ENCODE data around the gene SH3RF3.
A peak's percentile ranks its signal among the peaks of the same experiment; 100 is the strongest.

Gene SH3RF3

DNA sequence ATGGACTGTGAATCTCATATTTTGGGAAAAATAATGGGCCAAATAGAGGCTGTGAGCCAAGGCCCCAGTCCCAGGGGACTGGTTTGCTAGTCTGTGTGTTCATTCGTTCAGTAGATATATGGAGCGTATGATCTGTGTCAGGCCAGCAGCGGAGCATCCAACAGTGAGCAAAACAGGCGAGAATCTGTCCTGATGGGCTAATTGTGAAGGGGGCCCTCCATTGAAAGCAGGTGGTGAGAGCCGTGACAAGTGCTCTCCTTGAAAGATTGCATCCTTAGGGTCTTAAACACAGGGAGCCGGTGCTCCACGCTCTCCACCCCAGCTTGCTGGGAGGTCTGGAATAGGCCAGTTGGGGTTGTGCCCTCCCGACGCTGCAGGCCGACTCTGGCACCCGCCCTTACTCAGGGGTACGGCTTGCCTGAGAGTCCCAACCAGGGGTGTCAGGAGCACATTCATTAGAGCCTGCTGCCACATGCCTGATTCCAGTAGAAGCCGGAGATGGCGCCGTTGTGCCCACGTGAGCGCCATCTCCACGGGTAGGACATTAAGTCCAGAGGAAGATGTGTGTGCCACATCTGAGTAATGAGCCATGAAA, 213.3 kb downstream of the SH3RF3 start:
- DNase-seq, result no peak

DNA sequence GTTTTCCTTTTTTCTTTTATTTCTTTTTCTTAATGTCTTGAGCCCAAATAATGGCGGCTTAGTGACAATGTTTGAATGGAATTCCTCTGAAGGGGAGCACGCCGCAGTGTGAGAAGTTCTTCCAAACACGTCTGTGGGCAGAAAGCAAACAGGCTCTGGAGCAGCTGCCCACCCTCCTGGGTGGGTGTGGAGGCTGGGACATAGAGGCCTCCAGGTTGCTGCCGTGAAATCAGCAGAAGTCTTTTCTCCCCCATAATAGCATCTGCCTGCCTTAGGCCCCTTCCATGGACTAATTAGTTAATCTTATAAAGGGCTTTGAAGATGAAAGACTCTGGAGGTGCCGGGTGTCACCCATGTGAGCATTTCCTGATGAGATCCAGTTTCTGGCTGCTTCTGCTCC, 213.9 kb downstream of the SH3RF3 start:
- no peak for DNase-seq

DNA sequence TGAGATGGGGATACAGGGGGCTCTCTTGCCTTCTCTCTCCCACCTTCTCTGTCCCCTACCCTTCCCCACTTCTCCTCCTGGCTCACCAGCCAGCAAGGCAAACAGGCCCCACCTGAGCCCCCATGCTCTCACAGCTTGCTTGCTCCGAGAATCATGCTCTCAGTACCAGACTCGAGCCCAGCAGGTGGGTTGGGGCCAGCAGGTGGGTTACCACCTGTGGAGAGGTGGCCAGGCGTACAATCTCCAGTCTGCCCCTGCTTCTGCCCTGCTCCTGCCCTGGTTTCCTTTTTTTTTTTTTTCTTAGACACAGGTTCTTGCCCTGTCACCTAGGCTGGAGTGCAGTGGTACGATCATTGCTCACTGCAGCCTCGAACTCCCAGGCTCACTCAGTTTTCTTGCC, 214.5 kb downstream of the SH3RF3 start:
- DNase-seq, result no peak

DNA sequence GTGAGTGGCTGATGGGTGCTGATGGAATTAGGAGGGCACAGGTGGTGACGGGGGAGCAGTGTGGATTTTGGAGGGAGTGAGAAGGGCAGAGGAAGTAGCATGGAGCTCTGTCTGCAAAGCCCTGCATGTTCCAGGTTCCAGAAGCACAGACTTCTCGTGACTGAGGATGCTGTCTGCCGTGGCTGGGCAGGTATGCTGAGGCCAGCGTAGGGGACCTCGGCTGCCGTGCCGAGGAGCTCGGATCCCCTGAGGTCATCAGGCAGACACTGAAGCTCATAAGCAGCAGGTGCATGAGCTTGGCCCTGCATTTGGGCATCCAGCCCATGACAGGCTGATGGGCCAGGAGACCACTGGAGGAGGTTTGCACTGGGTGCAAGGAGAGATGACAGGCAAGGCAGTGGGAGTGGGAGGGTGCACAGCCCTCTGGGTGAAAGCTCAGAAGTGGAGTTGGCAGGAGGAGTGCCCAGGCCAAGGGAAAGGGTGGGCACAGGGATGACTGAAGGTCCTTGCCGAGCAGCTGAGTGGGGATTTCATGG, 215.3 kb downstream of the SH3RF3 start:
- no peak for DNase-seq

DNA sequence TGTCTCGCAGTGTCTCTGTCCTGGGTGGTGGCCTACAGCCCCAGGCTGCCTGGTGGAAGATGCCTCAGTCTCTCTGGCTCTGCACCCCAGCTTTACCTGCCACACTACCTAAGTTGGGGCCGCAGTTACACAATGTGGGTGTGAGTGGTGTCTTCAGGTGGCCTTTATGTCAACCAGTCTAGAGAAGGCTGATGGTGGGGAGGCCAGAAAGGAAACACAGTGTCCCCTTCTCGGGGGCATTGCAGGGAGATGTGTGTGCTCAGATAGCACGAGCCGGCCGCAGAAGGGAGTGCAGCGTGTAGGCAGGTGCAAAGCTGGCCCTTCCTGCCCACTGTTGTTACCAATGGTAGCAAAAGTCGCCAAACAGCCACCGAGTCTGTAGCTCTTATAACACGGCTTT, 216.1 kb downstream of the SH3RF3 start:
- DNase-seq, result no peak

DNA sequence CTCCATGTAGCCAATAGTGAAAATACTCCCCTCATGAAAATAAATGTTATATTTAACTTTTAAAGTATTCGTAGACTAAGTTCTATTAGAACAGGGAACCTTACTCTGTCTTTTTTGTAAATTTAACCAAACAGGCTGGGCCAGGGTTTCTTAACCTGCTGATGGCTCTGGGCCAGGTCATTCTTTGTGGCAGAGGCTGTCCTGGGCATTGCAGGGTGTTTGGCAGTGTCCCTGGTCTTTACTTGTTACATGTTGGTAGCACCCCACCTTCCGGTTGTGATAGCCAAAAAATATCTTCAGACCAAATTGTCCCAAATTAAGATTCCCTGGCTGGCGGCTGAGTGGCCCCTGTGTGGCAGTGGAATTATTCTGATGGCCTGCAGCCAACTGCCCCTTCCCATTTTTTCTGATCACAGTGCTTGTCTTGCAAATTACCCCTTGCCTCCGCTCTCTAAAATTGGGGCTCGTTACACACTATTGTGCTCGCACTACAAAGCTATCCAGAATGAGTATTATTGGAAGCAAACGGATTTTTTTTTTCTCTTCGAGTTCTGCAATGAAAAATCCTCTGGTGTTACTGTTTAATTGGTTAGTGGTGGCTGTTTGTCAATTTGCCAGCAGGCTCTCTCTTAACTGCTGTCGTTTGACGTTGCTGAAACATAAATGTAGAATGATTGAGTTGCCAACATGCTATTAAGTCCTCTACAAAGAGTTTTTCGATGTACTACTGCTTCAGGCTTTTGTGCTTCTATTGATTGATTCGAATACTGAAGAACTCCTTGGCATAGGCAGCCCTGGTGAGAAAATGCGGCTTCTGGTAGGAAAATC, 216.9 kb downstream of the SH3RF3 start:
- no peak for DNase-seq

DNA sequence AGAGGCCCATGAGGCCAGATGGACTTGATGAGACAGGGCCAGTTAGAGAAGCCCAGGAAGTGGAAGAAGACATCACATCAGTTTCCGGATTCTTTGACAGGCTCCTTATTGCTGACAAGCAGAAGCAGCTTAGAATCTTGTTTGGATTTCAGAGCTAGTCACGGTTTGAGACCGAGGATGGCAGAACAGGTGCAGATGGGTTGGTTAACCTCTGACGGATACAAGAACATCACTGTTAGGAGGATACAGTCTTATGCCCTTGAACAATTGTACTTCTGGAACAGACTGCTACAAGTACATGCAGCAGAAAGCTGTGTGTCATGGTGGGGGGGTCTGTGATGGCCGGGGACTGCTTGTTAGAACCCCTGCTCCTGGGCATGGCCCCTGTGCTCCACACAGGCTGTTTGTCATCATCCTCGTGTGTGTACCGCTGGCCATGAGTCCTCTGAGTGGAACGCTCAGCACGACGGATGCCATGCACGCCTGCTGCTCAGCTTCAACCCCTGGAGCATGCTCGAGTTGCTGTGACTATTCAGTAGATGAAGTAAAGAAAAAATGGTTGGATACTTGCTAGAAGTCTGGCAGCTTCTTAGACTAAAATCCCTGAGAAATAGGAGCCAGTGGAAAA, 217.7 kb downstream of the SH3RF3 start:
- DNase-seq, result no peak

DNA sequence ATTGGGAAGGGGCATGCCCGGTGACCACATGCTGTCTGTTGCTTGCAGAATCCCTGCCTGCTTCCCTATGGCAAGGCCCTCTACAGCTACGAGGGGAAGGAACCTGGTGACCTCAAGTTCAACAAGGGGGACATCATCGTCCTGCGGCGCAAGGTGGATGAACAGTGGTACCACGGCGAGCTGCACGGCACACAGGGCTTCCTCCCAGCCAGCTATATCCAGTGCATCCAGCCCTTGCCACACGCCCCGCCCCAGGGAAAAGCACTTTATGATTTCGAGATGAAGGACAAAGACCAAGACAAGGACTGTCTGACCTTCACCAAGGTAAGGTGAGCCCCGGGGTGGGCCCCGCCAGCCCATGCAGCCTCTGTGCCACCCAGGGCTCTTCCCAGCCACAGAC, 218.6 kb downstream of the SH3RF3 start:
- no peak for DNase-seq

DNA sequence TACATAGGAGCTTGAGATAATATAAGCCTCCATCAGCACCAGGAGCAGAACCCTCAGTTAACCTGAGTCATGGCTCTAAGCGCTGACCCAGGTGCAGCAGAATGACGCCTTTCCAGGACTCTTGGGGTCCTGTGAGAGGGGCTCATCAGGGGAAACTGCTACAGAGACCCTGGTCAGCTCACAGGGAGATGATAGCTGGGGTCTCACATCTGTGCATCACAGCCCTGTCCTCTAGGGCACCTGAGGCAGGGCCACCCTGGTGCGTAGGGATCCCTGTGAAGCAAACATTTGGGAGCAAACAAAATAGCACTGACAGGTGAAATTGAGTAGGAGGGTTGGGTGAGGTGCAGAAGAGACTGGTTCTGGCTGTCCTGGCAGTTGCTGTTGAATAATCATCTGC, 219.2 kb downstream of the SH3RF3 start:
- DNase-seq, result no peak

DNA sequence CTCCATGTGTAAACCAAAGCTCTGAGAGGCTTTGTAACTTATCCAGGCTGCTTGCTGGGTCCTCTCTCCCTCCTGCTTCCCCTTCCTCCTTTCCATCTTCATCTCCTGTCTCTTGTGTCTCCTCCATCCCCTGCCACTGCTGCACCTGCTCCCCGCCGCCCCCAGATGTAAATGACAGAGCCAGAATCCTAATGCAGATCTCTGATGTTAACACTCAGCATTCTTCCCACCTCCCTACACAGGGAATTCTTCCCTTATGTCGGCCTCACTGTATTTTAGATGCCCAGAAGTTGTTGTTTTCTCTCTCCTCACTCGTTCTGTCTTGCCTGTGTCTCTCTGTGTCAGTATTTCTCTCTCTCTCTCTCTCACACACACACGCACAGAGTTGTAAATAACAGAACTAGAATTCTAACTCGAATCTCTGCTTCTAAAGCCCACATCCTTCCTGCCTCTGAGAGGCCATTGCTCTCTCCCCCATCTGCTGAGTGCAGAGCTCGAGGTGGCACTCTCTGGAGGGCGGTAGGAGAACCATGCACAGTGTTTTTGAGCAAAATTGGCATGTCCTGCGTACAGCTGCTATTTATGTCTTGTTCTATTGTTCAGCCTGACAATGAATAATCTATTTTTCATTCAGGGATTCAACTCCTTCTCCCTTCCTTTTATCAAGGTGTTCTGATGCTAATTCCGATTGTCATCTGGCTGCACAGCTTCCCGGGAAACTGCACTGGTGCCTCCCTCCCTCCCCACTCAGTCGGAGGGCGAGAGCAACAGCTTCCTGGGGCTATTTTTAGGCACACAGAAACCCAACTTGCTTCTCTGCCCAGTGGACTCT, 219.9 kb downstream of the SH3RF3 start:
- no peak for DNase-seq

DNA sequence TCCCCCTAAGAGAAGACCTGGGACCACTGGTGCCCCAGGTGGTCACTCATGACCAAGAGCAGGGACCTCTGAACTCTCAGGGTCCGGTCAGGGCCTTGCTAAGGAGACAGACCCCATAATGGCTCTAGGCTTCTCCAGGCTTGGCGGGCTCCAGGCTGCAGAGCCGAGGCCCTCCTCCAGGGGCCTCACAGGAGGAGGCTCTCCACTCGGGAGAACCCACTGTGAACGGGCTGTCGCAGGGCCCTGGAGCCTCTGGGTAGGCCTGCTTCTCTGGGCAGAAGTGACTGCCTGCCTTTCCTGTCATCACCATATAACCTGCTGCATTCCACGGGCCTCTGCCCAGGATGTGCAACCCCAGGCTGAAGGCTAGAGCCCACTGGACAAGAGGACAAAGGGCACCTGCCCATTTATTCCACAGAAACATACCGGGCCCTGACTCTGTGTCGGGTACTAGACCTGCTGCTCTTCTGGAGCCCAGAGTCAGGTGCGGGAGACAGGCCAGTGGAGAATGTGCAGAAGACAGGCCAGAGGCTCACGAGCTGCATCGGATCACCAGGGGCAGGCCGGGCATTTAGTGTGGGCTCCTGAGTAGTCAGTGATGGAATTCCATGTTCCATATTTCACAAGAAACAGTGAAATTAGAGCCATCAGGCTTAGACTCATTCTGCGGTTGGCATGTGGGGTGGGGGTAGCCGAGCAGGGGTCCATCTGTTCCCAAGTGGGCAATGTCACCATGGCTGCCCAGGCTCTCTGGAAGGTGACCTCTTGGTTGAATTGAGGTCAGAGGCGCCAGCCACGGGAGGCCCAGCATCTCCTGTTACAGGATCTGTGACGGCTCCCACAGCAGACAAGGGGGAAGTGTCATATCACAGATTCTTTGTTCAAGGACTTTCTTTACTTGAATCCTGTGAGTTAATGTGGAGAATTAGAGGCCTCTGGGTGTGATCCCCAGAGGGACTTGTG, 220.8 kb downstream of the SH3RF3 start:
- DNase-seq, result no peak

DNA sequence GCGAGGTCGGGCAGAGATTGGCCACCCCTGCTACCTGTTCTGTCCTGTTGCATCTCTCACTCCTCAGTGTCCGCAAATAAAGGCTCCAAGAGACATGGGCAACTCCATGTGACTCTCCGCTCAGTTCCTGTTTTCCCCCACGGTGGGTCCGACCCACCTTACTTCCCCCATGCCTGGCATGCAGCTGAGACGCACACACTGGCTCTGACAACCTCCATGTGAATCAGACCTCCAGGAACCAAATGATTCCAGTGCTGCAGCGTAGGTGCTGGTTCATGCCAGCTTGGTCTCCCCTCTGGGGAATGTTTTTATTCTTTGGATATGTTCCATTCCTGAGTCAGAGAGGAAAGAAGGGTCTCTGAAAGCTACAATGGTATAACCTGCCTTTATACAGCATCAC, 221.5 kb downstream of the SH3RF3 start:
- DNase-seq, result no peak

DNA sequence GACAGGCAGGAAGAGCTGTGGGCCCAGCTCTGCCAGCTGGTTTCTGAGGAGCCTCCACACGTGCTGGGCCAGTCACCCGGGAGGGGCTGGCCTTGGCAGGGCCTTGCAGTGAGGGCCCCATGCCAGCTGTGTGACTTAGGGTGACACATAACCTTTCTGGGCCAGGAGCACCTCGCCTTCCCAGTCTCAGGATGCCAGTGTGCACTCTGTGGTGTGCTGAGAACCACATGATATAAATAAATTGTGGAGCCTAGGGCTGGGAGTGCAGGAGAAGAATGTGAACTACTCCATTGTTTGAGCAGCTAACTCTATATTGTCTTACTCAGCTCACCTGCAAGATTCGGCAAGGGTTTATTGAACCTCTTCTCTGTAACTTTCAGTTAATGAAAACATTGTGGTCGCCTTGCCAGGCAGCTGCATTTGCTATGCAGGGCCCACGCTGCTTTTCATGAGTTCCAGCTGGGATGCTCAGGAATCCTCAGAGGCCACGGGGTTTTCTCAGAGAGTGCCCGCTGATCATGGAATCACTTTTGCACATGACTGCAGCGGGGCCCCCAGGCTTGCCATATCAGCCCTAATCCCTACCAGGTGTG, 222.3 kb downstream of the SH3RF3 start:
- DNase-seq, result peak; percentile 81

DNA sequence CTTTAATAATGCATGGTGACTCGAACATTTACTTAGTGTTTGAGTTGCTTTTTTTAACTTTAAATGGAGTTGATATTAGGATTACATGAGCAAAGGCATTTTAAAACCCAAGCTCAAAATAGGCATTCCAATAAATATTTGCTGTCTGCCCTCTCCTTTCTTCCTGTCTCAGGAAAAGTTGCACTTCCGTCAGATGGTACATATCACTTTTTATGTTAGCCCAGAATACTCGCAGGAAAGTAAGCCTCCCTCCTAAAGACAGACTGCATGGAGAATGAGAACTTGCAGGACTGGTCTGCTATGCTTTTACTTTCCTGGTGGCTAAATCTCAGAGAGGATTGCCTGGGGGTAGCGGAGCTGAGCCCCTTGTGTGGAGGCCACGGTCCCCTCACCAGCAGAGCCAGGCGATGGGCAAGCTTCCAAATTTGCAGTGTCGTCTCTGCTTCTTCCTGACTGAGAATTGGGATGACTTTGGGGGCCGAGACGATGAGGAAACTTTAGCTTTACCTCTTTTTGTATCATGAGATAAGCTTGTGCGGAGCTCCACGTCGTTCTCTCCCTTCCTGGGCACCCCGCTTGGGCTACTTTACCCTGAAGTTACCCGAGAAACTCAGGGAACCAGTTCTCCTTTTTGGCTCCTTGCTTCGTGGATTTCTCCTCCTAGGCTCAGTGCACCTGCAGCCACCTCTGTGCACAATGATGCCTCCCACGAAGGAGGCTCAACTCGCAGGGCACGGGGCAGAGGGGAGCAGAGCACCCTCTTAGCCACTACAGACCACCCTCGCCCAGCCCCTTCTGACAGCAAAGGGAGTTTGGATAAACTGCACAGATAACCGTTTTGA, 223.3 kb downstream of the SH3RF3 start:
- DNase-seq, result no peak

DNA sequence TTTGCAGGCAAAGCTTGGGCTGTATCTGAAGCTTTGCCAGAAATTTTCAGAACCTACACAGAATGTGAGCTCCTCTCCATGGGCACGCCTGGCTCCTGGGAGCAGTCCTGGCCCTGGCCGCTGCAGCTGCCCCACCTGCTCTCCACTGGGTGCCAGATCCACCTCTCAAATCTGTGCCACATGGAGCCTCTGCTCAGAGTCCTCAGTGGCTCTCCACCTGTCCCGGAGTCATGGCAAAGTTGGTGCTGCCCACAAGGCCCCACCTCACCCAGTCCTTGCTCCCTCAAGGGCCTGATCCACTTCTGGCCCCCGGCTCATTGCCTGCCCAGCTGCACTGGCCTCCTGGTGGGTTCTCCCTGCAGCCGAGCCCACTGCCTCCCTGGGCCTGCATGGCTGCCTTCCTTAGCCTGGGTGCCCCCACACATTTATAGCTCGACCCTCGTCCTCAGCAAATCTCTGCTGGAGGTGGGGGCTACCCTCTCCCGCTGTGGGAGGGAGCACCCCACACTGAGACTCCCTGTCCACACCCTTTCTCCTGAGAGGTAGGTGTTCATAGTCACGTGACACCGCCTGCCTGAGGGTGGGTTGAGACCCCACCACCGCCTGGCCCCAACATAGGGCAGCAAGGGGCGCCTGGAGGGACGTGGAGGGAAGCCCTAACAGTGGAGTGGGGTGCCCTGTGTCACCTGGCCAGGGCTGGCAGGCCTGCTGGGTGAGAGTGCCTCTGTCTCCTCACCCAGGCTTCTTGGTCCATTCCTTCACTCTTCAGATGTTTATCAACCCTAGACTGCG, 224.1 kb downstream of the SH3RF3 start:
- DNase-seq, result no peak

DNA sequence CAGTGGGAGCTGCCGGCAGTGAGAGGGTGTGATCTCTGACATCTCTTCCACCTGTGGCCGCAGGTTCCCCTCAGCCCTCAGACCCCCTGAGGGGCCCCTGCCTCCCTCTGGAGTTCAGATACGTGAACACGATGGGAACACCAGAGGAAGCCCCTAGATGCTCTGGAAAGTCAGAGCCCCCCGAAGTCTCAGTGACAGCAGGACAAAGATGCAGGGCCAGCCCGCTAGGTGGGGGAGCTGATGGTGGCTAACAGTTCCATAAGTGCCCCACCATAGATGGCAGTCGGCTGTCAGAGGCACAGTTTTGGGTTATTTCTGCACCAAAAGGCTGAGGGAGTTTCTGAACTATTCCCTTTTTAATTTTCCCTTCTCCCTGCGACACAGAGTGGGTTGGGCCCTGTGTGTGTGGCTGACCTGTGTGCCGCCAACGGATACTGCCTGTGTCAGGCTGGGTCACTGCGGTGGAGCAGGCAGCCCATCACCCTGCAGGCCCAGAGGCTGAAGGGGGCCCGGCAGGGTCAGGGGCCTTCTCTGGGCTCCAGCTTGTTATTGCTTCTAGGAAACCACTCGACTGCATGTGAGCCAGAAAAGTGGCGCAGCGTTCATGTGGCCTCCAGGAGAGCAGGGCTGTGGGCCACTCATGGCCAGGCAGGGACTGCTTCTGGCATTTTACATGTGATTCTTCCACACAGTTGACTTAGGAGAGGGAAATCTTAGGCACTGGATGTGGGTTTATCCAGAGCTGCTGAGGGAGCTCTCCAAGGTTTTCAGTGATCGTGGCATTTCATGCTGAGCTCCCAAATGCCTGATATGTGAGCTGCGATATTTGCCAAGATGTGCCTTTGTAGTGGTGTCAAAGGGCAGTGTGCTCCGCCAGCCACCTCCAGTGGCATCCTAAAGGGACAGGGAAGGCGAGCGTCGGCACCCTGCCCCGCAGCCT, 225.1 kb downstream of the SH3RF3 start:
- DNase-seq, result no peak

DNA sequence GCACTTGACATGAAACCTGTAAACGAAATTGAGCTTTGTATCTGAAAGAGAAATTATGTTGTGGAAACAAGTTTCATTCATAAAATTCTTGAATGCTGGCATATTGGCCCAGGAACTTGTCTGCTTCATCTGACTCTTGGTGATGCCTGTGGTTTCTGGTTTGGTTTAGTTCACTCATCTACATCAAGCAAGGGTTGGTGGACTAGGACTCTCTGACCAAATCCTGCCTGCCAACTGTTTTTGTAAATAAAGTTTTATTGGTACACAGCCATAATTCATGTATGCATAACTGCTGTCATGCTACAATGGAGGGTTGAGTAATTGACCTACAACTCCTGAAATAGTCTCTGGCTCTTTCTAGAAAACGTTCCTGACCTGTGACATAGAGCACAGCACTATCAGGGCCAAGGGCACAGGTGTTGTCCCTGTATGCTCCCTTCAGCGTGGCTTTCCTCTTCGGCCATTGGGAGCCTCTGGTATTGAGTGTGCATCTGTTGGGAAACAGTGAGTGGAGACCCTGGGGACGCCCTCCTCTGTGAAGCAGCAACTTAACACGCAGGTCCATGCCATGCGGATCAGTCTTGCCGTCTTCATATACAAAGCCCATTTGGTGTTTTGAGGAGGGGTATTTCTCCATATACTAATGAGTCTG, 226.3 kb downstream of the SH3RF3 start:
- DNase-seq, result no peak
